Ishikawa (cell line): ENCODE measurements around the gene RIC8B.

Experiments used
- CEBPB ChIP-seq: IDR thresholded peaks from 2 replicates; pipeline ENCODE4 v1.6.1; 2012
- CREB1 ChIP-seq: IDR thresholded peaks from 2 replicates; pipeline ENCODE4 v1.6.1; 2012; ENCODE audit warnings: low read depth
- EGR1 ChIP-seq: IDR thresholded peaks from 2 replicates; pipeline ENCODE4 v1.6.1; 2012
- EP300 ChIP-seq: IDR thresholded peaks from 2 replicates; pipeline ENCODE4 v1.6.1; 2012; ENCODE audit warnings: borderline replicate concordance
- FOXM1 ChIP-seq: IDR thresholded peaks from 2 replicates; pipeline ENCODE4 v1.6.1; 2012; ENCODE audit warnings: low read depth, borderline replicate concordance
- NFIC ChIP-seq: IDR thresholded peaks from 2 replicates; pipeline ENCODE4 v1.6.1; 2012
- RAD21 ChIP-seq: IDR thresholded peaks from 2 replicates; pipeline ENCODE4 v1.6.1; 2012; ENCODE audit warnings: low read depth
- TAF1 ChIP-seq: IDR thresholded peaks from 2 replicates; pipeline ENCODE4 v1.6.1; 2012; ENCODE audit warnings: low read depth, mild to moderate bottlenecking
- TCF12 ChIP-seq: IDR thresholded peaks from 2 replicates; pipeline ENCODE4 v1.6.1; 2012; ENCODE audit warnings: low read depth
- TEAD4 ChIP-seq: IDR thresholded peaks from 2 replicates; pipeline ENCODE4 v1.6.1; 2012
- YY1 ChIP-seq: IDR thresholded peaks from 2 replicates; pipeline ENCODE4 v1.6.1; 2012; ENCODE audit warnings: low read depth
- ZBTB7A ChIP-seq: IDR thresholded peaks from 2 replicates; pipeline ENCODE4 v1.6.1; 2012; ENCODE audit warnings: low read depth
- TF ChIP-seq, protein P1 (sequence below): IDR thresholded peaks from 2 replicates; pipeline ENCODE4 v1.6.1; 2012; ENCODE audit warnings: low read depth, mild to moderate bottlenecking
- TF ChIP-seq, protein P2 (sequence below): IDR thresholded peaks from 2 replicates; pipeline ENCODE4 v1.6.1; 2012
- TF ChIP-seq, protein P3 (sequence below): IDR thresholded peaks from 2 replicates; pipeline ENCODE4 v1.6.1; 2012

The RIC8B gene

DNA sequence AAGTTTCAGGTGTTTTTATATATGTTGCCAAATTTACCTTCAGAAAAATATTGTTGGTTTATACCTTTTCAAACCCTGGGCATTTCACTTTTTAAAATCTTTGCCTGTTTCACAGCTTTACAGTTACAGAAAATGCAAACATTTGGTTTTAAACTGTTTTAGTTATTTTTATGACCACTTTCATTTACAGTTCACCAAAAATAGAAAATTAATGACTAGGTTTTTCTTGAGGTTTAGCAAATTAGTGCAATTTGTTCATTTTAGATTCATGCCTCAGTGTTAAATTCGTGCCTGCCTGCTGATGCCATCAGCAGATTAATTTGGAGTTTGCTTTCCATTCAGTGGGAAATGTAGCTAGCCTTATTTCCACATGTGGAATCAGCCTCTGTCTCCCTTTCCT lies 45.5 kb downstream of the RIC8B start:
- no peak for TF ChIP-seq ZBTB7A
- no peak for TF ChIP-seq EP300
- TF ChIP-seq CREB1, result no peak
- TF ChIP-seq, protein P1, sequence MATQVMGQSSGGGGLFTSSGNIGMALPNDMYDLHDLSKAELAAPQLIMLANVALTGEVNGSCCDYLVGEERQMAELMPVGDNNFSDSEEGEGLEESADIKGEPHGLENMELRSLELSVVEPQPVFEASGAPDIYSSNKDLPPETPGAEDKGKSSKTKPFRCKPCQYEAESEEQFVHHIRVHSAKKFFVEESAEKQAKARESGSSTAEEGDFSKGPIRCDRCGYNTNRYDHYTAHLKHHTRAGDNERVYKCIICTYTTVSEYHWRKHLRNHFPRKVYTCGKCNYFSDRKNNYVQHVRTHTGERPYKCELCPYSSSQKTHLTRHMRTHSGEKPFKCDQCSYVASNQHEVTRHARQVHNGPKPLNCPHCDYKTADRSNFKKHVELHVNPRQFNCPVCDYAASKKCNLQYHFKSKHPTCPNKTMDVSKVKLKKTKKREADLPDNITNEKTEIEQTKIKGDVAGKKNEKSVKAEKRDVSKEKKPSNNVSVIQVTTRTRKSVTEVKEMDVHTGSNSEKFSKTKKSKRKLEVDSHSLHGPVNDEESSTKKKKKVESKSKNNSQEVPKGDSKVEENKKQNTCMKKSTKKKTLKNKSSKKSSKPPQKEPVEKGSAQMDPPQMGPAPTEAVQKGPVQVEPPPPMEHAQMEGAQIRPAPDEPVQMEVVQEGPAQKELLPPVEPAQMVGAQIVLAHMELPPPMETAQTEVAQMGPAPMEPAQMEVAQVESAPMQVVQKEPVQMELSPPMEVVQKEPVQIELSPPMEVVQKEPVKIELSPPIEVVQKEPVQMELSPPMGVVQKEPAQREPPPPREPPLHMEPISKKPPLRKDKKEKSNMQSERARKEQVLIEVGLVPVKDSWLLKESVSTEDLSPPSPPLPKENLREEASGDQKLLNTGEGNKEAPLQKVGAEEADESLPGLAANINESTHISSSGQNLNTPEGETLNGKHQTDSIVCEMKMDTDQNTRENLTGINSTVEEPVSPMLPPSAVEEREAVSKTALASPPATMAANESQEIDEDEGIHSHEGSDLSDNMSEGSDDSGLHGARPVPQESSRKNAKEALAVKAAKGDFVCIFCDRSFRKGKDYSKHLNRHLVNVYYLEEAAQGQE, result no peak
- TF ChIP-seq YY1, result no peak
- no peak for TF ChIP-seq FOXM1
- no peak for TF ChIP-seq CEBPB
- no peak for TF ChIP-seq TAF1
- TF ChIP-seq, protein P2, sequence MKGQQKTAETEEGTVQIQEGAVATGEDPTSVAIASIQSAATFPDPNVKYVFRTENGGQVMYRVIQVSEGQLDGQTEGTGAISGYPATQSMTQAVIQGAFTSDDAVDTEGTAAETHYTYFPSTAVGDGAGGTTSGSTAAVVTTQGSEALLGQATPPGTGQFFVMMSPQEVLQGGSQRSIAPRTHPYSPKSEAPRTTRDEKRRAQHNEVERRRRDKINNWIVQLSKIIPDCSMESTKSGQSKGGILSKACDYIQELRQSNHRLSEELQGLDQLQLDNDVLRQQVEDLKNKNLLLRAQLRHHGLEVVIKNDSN, result no peak
- no peak for TF ChIP-seq NFIC
- TF ChIP-seq, protein P3, sequence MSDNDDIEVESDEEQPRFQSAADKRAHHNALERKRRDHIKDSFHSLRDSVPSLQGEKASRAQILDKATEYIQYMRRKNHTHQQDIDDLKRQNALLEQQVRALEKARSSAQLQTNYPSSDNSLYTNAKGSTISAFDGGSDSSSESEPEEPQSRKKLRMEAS, result no peak
- TF ChIP-seq EGR1, result no peak
- TF ChIP-seq TEAD4, result no peak
- no peak for TF ChIP-seq RAD21
- no peak for TF ChIP-seq TCF12

DNA sequence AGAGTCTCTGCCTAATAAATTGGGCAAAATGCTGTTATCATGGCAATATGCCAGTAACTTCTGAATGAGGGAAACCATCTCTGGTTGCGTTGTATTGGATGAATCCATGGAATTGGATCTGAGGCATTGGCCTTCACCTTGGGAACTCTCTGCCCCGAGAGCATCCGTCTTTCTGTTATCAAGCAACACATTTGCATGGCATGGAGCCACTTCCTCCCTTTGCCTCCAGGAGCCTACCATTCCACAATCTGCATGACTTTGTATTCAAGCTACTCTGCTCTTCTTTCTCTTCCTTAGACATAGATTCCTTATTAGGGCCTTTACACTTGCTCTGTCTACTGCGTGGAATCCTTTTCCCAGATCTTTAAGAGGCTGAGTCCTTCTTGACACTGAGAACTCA lies 57.2 kb downstream of the RIC8B start:
- no peak for TF ChIP-seq TEAD4
- TF ChIP-seq CEBPB, result no peak

DNA sequence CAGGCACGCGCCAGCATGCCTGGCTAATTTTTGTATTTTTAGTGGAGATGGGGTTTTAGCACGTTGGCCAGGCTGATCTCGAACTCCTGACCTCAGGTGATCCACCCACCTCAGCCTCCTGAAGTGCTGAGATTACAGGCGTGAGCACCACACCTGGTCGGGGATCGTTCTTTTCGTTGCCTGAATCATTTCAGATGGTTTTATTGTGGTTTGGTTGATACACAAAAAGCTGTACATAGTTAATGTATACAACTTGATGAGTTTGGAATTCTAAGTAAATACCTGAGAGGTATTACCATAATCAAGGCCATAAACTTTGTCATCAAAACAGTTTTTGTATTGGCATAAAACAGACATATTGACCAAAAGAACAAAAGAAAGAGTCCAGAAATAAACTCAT lies 63.3 kb downstream of the RIC8B start:
- TF ChIP-seq, protein P2, result no peak
- no peak for TF ChIP-seq RAD21
- TF ChIP-seq, protein P1, result no peak
- TF ChIP-seq, protein P3, result no peak
- TF ChIP-seq FOXM1, result no peak
- TF ChIP-seq CEBPB, result no peak
- TF ChIP-seq TAF1, result no peak
- no peak for TF ChIP-seq YY1
- no peak for TF ChIP-seq NFIC

DNA sequence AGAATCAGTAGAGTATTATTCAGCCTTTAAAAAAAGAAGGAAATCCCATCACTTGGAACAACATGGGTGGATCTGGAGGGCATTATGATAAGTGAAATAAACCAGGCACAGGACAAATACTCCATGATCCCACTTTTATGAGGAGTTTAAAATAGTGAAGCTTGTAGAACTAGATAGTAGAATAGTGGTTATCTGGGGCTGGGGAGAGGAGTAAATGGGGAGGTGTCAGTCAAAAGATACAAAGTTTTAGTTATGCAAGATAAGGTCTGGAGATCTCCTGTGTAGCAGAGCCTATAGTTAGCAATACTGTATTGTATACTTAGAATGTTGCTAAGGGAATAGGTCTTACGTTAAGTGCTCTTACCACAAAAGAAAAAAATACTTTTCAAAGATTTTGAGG lies 64.9 kb downstream of the RIC8B start:
- TF ChIP-seq TEAD4 (no peak), RAD21 (no peak), NFIC (no peak), EGR1 (no peak), FOXM1 (no peak), EP300 (no peak), CREB1 (no peak), YY1 (no peak)
- TF ChIP-seq, protein P1, result no peak
- TF ChIP-seq, protein P2, result no peak

DNA sequence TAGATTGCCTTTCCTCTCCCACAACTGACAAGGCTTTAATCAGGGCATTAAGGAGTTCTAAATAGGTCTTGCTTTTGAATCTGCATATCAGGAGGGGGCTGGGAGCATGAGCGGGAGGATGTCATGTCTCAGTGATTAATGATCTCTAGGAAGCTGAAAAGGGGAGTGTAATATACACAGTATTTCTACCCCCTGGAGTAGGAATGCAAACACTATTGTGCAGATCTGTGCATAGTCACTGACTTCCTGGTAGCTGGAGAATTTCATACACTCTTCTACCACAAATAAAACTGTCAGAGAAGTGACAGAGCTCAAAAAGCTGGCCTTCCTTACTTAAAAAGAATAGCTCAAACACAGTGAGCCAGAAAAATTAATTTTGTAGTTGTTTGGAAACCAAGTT lies 65.8 kb downstream of the RIC8B start:
- TF ChIP-seq NFIC (peak; percentile 72), FOXM1 (peak; percentile 63; the same call in 1 of the 2 replicates), TEAD4 (peak; percentile 96), EP300 (peak; percentile 82), TCF12 (peak; percentile 85), CEBPB (peak; percentile 40; the same call in 1 of the 2 replicates), RAD21 (no peak), TAF1 (no peak), CREB1 (no peak)
- TF ChIP-seq, protein P3, result peak; percentile 29; the same call in 1 of the 2 replicates
- TF ChIP-seq, protein P2, result no peak
